Rectal smooth muscle tissue (tissue), 1 donor: ENCODE data around the gene KCNT1.

Source experiments
- H3K27ac ChIP-seq: one replicate; pipeline ENCODE4 v1.7.0; 2013; ENCODE audit warnings: low read depth, low read length, inconsistent platforms
- H3K27me3 ChIP-seq: one replicate; pipeline ENCODE4 v1.7.0; 2013; ENCODE audit warnings: low read length; ENCODE audit not compliant: control insufficient read depth, insufficient read depth
- H3K36me3 ChIP-seq: one replicate; pipeline ENCODE4 v1.7.0; 2013; ENCODE audit warnings: low read length; ENCODE audit not compliant: control insufficient read depth, insufficient read depth
- H3K4me1 ChIP-seq: one replicate; pipeline ENCODE4 v1.7.0; 2013; ENCODE audit warnings: low read length; ENCODE audit not compliant: control insufficient read depth, insufficient read depth
- H3K4me3 ChIP-seq: one replicate; pipeline ENCODE4 v1.7.0; 2013; ENCODE audit warnings: low read length
- H3K9ac ChIP-seq: one replicate; pipeline ENCODE4 v1.7.0; 2013; ENCODE audit warnings: low read length

Gene KCNT1

GRCh38 chr9:135802876-135803419 lies 101.0 kb downstream of the KCNT1 start:
- no peaks in the 10 kb centered on the region for H3K27me3 ChIP-seq
- H3K27ac ChIP-seq: no peak overlapping the region
- no peak overlapping the region for H3K9ac ChIP-seq
- no peaks in the 10 kb centered on the region for H3K36me3 ChIP-seq
- no peaks in the 10 kb centered on the region for H3K4me1 ChIP-seq
- no peak overlapping the region for H3K4me3 ChIP-seq

- Histone ChIP-seq H3K36me3 (no peaks in the 10 kb centered on the region), H3K4me1 (no peaks in the 10 kb centered on the region), H3K27me3 (no peaks in the 10 kb centered on the region), H3K9ac (no peak overlapping the region), H3K27ac (no peak overlapping the region), H3K4me3 (no peak overlapping the region)
Measured at GRCh38 chr9:135803441-135803840, 101.5 kb downstream of the KCNT1 start.

GRCh38 chr9:135804581-135805421 lies 102.8 kb downstream of the KCNT1 start:
- no peak overlapping the region for H3K4me3 ChIP-seq
- H3K4me1 ChIP-seq: no peaks in the 10 kb centered on the region
- no peak overlapping the region for H3K9ac ChIP-seq
- H3K36me3 ChIP-seq: no peaks in the 10 kb centered on the region
- no peaks in the 10 kb centered on the region for H3K27me3 ChIP-seq
- H3K27ac ChIP-seq: no peak overlapping the region

GRCh38 chr9:135805422-135806022 lies 103.5 kb downstream of the KCNT1 start:
- H3K4me3 ChIP-seq: no peak overlapping the region
- no peaks in the 10 kb centered on the region for H3K4me1 ChIP-seq
- no peak overlapping the region for H3K27ac ChIP-seq
- no peak overlapping the region for H3K9ac ChIP-seq
- H3K27me3 ChIP-seq: no peaks in the 10 kb centered on the region
- H3K36me3 ChIP-seq: peaks cover 3% of the 10 kb centered on the region

GRCh38 chr9:135809166-135809565 lies 107.2 kb downstream of the KCNT1 start:
- no peak overlapping the region for H3K27ac ChIP-seq
- H3K9ac ChIP-seq: no peak overlapping the region
- H3K4me1 ChIP-seq: no peaks in the 10 kb centered on the region
- no peaks in the 10 kb centered on the region for H3K27me3 ChIP-seq
- peaks cover 18% of the 10 kb centered on the region for H3K36me3 ChIP-seq
- H3K4me3 ChIP-seq: no peak overlapping the region

GRCh38 chr9:135810806-135811575 lies 109.0 kb downstream of the KCNT1 start:
- Histone ChIP-seq H3K4me3 (no peak overlapping the region), H3K27me3 (no peaks in the 10 kb centered on the region), H3K4me1 (no peaks in the 10 kb centered on the region), H3K27ac (no peak overlapping the region), H3K36me3 (peaks cover 24% of the 10 kb centered on the region), H3K9ac (no peak overlapping the region)

GRCh38 chr9:135811801-135812200 lies 109.8 kb downstream of the KCNT1 start:
- no peak overlapping the region for H3K4me3 ChIP-seq
- H3K27me3 ChIP-seq: no peaks in the 10 kb centered on the region
- no peaks in the 10 kb centered on the region for H3K4me1 ChIP-seq
- peaks cover 32% of the 10 kb centered on the region for H3K36me3 ChIP-seq
- no peak overlapping the region for H3K9ac ChIP-seq
- H3K27ac ChIP-seq: no peak overlapping the region

- H3K27ac ChIP-seq: no peak overlapping the region
- no peaks in the 10 kb centered on the region for H3K4me1 ChIP-seq
- H3K4me3 ChIP-seq: no peak overlapping the region
- no peaks in the 10 kb centered on the region for H3K27me3 ChIP-seq
- H3K9ac ChIP-seq: no peak overlapping the region
- H3K36me3 ChIP-seq: peaks cover 44% of the 10 kb centered on the region
Measured at GRCh38 chr9:135812961-135813360, 111.0 kb downstream of the KCNT1 start.

- H3K27me3 ChIP-seq: no peaks in the 10 kb centered on the region
- no peak overlapping the region for H3K27ac ChIP-seq
- no peak overlapping the region for H3K4me3 ChIP-seq
- no peaks in the 10 kb centered on the region for H3K4me1 ChIP-seq
- H3K36me3 ChIP-seq: peaks cover 52% of the 10 kb centered on the region
- no peak overlapping the region for H3K9ac ChIP-seq
Measured at GRCh38 chr9:135813671-135814290, 111.8 kb downstream of the KCNT1 start.

- no peak overlapping the region for H3K27ac ChIP-seq
- H3K27me3 ChIP-seq: no peaks in the 10 kb centered on the region
- no peak overlapping the region for H3K9ac ChIP-seq
- no peaks in the 10 kb centered on the region for H3K4me1 ChIP-seq
- H3K36me3 ChIP-seq: peaks cover 52% of the 10 kb centered on the region
- H3K4me3 ChIP-seq: no peak overlapping the region
Measured at GRCh38 chr9:135814421-135815095, 112.6 kb downstream of the KCNT1 start.

GRCh38 chr9:135815413-135815812 lies 113.4 kb downstream of the KCNT1 start:
- no peaks in the 10 kb centered on the region for H3K4me1 ChIP-seq
- no peak overlapping the region for H3K27ac ChIP-seq
- H3K36me3 ChIP-seq: peaks cover 52% of the 10 kb centered on the region

More at GRCh38 chr9:135815413-135815812, 113.4 kb downstream of the KCNT1 start:
- Histone ChIP-seq H3K27me3 (no peaks in the 10 kb centered on the region), H3K4me3 (no peak overlapping the region), H3K9ac (no peak overlapping the region)
